ENCODE data around the gene ACSL6. TPM values are rescaled to one million over a fixed set of nuclear protein-coding genes. Genes with fewer than 3 reads are reported as not detected.

ACSL6 gene
- total and polyA plus RNA-seq, 5 donors = 1.7 to 6.7 (median 3.0) TPM

DNA sequence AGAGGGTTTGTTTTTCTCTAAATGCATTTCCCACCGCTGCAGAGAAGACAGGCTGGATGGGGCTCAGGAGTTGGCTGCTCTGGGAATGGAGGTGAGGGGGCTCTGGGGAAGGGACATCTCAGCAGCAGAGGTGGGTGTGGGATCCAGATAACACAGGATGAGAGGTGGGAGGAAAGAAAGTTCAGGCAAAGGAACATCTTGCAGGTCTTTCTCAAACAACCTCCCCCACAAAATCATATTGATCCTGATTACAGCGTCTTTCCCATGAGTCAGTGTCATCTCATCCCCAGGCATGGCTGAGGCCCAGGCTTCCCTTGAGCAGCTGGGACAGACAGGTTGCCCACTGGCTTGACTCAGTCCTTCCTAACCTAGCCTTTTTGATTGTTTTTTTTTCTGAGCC, 11.3 kb upstream of the ACSL6 start:
- DNase-seq (no peak), ATAC-seq (no peak)
- H3K27ac ChIP-seq (ENCODE audit: low read length) = no peak overlapping the region
- no peaks in the 10 kb centered on the region for H3K9me3 ChIP-seq (ENCODE audit: control insufficient read depth, low read length)
- WGBS = 80% methylated on average over 2 of the region's 2 CpGs
- no peak overlapping the region for H3K4me3 ChIP-seq (ENCODE audit: low read length)
- no peaks in the 10 kb centered on the region for H3K4me1 ChIP-seq (ENCODE audit: control insufficient read depth, insufficient read depth, low read length)
- intact Hi-C loops (cut with DNase I) = no loop called here
- H3K27me3 ChIP-seq (ENCODE audit: control insufficient read depth, insufficient read depth) = no peaks in the 10 kb centered on the region

GRCh38 chr5:132021654-132022053, 10.2 kb upstream of the ACSL6 start:
- intact Hi-C loops (cut with DNase I) = no loop called here
- H3K27me3 ChIP-seq (ENCODE audit: control insufficient read depth, insufficient read depth) = no peaks in the 10 kb centered on the region

GRCh38 chr5:132020568-132021339, 9.3 kb upstream of the ACSL6 start:
- Histone ChIP-seq H3K4me3 (ENCODE audit: low read length) (no peak overlapping the region), H3K27ac (ENCODE audit: low read length) (no peak overlapping the region), H3K9me3 (ENCODE audit: control insufficient read depth, low read length) (no peaks in the 10 kb centered on the region), H3K27me3 (ENCODE audit: control insufficient read depth, insufficient read depth) (no peaks in the 10 kb centered on the region), H3K4me1 (ENCODE audit: control insufficient read depth, insufficient read depth, low read length) (no peaks in the 10 kb centered on the region)
- WGBS = 75% methylated on average over 6 of the region's 6 CpGs
- no peak for ATAC-seq
- DNase-seq = no peak
- intact Hi-C loops (cut with DNase I) = no loop called here

More at GRCh38 chr5:132021654-132022053, 10.2 kb upstream of the ACSL6 start:
- ATAC-seq (no peak), DNase-seq (no peak)
- Histone ChIP-seq H3K27ac (ENCODE audit: low read length) (no peak overlapping the region), H3K9me3 (ENCODE audit: control insufficient read depth, low read length) (no peaks in the 10 kb centered on the region), H3K4me3 (ENCODE audit: low read length) (no peak overlapping the region), H3K4me1 (ENCODE audit: control insufficient read depth, insufficient read depth, low read length) (no peaks in the 10 kb centered on the region)
- 51% methylated on average over 2 of the region's 2 CpGs for WGBS

- Histone ChIP-seq H3K4me1 (ENCODE audit: control insufficient read depth, insufficient read depth, low read length) (no peaks in the 10 kb centered on the region), H3K9me3 (ENCODE audit: control insufficient read depth, low read length) (no peaks in the 10 kb centered on the region), H3K27ac (ENCODE audit: low read length) (no peak overlapping the region), H3K27me3 (ENCODE audit: control insufficient read depth, insufficient read depth) (no peaks in the 10 kb centered on the region), H3K4me3 (ENCODE audit: low read length) (no peak overlapping the region)
- WGBS = 74% methylated on average over 6 of the region's 6 CpGs
- intact Hi-C loops (cut with DNase I) = no loop called here
- DNase-seq = no peak
- ATAC-seq = no peak
Measured at GRCh38 chr5:132019857-132020555, 8.5 kb upstream of the ACSL6 start.

DNA sequence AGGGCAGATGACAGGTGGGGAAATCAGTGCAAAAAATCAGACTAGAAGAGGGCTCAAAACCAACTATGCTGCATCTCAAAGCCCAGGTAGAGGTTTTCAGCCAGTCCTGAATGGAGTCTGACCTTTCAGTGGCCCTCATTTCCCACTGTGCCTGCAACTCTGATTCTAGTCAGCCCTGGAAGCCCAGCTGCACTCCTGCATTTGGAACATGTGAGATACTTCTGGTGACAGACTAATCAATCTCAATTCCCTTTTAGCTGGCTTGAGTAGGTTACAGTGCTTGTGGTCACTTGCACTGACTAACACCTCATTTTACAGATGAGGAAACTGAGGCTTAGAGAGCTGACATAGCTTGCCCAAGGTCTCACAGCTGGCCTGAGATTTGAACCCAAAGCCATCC, 7.9 kb upstream of the ACSL6 start:
- no peak for DNase-seq
- no peak overlapping the region for H3K4me3 ChIP-seq (ENCODE audit: low read length)
- intact Hi-C loops (cut with DNase I) = no loop called here
- no peaks in the 10 kb centered on the region for H3K4me1 ChIP-seq (ENCODE audit: control insufficient read depth, insufficient read depth, low read length)
- H3K27me3 ChIP-seq (ENCODE audit: control insufficient read depth, insufficient read depth) = no peaks in the 10 kb centered on the region
- H3K27ac ChIP-seq (ENCODE audit: low read length) = no peak overlapping the region
- no peak for ATAC-seq
- H3K9me3 ChIP-seq (ENCODE audit: control insufficient read depth, low read length) = no peaks in the 10 kb centered on the region

DNA sequence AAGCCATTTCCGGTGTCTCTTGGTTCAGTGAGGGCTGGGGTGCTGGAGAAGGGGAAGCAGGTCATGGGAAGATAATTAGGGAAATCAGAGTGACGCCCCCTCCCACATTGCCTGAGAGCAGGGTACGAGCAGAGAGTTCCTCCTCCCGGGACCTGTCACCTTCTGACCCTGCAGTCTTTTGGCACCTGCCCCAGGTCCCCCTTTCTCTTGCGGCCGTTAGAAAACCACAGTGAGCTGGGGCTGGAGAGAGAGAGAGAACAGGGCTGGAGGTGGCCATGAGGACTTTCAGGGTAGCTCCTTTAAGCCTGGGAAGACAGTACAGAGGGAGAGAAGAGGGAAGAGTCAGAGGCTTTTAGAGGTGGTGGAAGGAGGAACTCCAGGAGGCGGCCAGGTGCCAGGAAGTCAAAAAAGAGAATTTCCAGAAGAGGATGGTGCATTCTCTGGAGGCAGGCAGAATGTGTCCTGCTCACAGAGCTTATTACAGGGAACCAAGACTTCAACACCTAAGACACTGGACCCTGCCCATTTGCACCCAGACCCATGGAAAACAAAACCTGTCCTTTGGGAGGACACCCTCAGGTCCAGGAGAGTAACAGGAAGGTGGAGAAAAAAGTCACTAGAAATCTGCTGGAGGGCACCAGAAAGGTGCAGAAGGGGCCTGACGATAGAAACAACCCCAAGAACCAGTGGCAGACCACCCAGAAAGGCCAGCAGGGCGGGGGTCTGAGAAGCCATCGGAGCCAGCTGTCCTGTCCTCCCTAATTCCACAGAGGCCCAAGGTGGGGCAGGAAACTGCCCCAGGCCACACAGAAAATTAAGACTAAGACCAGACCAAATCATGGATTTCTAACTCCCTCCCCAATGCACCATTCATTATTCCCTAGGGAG, 6.5 kb upstream of the ACSL6 start:
- Histone ChIP-seq H3K27me3 (ENCODE audit: control insufficient read depth, insufficient read depth) (no peaks in the 10 kb centered on the region), H3K9me3 (ENCODE audit: control insufficient read depth, low read length) (no peaks in the 10 kb centered on the region), H3K4me1 (ENCODE audit: control insufficient read depth, insufficient read depth, low read length) (no peaks in the 10 kb centered on the region), H3K27ac (ENCODE audit: low read length) (no peak overlapping the region), H3K4me3 (ENCODE audit: low read length) (no peak overlapping the region)
- ATAC-seq (no peak), DNase-seq (no peak)
- intact Hi-C loops (cut with DNase I) = no loop called here
- 29% methylated on average over 10 of the region's 10 CpGs for WGBS

- Histone ChIP-seq H3K27ac (ENCODE audit: low read length) (no peak overlapping the region), H3K9me3 (ENCODE audit: control insufficient read depth, low read length) (no peaks in the 10 kb centered on the region), H3K4me1 (ENCODE audit: control insufficient read depth, insufficient read depth, low read length) (no peaks in the 10 kb centered on the region), H3K27me3 (ENCODE audit: control insufficient read depth, insufficient read depth) (no peaks in the 10 kb centered on the region), H3K4me3 (ENCODE audit: low read length) (no peak overlapping the region)
- WGBS = 33% methylated on average over 4 of the region's 4 CpGs
- DNase-seq (no peak), ATAC-seq (no peak)
- intact Hi-C loops (cut with DNase I) = no loop called here
Measured at GRCh38 chr5:132017316-132017715, 5.9 kb upstream of the ACSL6 start.

DNA sequence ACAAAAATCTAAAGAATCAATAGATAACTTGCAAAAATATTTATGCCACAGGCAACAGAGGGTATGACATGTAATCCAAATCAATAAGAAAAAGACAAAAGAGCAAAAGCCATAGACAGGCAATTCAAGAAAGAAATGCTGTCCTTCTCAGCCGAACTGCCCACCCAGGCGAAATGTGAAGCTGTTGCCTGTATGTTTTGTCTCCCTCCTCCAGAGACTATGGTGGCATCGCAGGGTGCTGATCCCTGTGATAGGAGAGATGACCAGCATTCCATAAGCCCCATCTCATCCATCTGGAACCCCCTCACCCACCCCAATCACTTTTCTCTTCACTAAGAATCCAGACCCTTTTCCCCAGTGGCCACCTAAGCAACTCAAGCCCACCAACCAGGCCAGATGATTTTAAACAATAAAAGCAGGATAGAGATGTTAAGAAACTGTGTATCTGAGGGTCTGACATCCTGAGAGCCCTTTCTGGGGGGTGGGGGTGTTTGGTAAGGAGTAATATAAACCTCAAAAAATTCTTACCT, 5.3 kb upstream of the ACSL6 start:
- H3K9me3 ChIP-seq (ENCODE audit: control insufficient read depth, low read length) = no peaks in the 10 kb centered on the region

GRCh38 chr5:132013711-132014110, 2.3 kb upstream of the ACSL6 start:
- 83% methylated on average over 2 of the region's 2 CpGs for WGBS
- DNase-seq (no peak), ATAC-seq (no peak)
- intact Hi-C loops (cut with DNase I) = no loop called here
- H3K27ac ChIP-seq (ENCODE audit: low read length) = no peak overlapping the region
- H3K4me1 ChIP-seq (ENCODE audit: control insufficient read depth, insufficient read depth, low read length) = no peaks in the 10 kb centered on the region
- H3K27me3 ChIP-seq (ENCODE audit: control insufficient read depth, insufficient read depth) = no peaks in the 10 kb centered on the region
- H3K4me3 ChIP-seq (ENCODE audit: low read length) = no peak overlapping the region
- H3K9me3 ChIP-seq (ENCODE audit: control insufficient read depth, low read length) = no peaks in the 10 kb centered on the region

More for the DNA sequence above, 5.3 kb upstream of the ACSL6 start:
- Histone ChIP-seq H3K27ac (ENCODE audit: low read length) (no peak overlapping the region), H3K27me3 (ENCODE audit: control insufficient read depth, insufficient read depth) (no peaks in the 10 kb centered on the region), H3K4me1 (ENCODE audit: control insufficient read depth, insufficient read depth, low read length) (no peaks in the 10 kb centered on the region), H3K4me3 (ENCODE audit: low read length) (no peak overlapping the region)
- DNase-seq = no peak
- 81% methylated on average over 3 of the region's 3 CpGs for WGBS
- ATAC-seq = no peak
- intact Hi-C loops (cut with DNase I) = no loop called here

GRCh38 chr5:132013006-132013689, 1.7 kb upstream of the ACSL6 start:
- WGBS = 55% methylated on average over 5 of the region's 5 CpGs
- intact Hi-C loops (cut with DNase I) = no loop called here
- H3K27me3 ChIP-seq (ENCODE audit: control insufficient read depth, insufficient read depth) = no peaks in the 10 kb centered on the region
- no peaks in the 10 kb centered on the region for H3K4me1 ChIP-seq (ENCODE audit: control insufficient read depth, insufficient read depth, low read length)
- H3K4me3 ChIP-seq (ENCODE audit: low read length) = no peak overlapping the region
- DNase-seq (no peak), ATAC-seq (no peak)
- no peaks in the 10 kb centered on the region for H3K9me3 ChIP-seq (ENCODE audit: control insufficient read depth, low read length)
- H3K27ac ChIP-seq (ENCODE audit: low read length) = no peak overlapping the region

Data from right cardiac atrium (tissue), 5 donors.